ENCODE results near the gene CYP19A1.

CYP19A1 gene

DNA sequence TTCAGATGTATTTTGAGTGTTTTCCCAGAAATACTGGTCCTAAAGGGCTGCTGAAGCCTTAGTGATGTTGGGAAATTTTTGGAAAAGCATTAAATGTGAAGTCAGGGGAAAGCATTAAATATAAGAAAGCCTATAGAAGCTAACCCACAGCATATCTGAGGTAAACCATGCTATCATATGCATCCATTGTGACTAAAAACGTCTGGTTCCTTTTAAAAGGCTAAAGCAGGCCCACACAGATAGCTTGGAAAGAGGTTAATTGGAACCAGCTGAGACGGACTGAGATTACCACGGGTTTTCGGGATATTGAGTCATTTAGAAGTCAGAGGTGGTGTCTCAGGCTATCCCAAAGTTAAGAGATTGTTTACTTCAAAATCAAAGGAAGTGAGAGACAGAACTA, 78.2 kb downstream of the CYP19A1 start:
- TF ChIP-seq, protein P1, sequence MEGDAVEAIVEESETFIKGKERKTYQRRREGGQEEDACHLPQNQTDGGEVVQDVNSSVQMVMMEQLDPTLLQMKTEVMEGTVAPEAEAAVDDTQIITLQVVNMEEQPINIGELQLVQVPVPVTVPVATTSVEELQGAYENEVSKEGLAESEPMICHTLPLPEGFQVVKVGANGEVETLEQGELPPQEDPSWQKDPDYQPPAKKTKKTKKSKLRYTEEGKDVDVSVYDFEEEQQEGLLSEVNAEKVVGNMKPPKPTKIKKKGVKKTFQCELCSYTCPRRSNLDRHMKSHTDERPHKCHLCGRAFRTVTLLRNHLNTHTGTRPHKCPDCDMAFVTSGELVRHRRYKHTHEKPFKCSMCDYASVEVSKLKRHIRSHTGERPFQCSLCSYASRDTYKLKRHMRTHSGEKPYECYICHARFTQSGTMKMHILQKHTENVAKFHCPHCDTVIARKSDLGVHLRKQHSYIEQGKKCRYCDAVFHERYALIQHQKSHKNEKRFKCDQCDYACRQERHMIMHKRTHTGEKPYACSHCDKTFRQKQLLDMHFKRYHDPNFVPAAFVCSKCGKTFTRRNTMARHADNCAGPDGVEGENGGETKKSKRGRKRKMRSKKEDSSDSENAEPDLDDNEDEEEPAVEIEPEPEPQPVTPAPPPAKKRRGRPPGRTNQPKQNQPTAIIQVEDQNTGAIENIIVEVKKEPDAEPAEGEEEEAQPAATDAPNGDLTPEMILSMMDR (IDR thresholded peaks at IDR 0.05): no peak
- DNase-seq (ENCODE audit: low spot score): no peak
- no peak overlapping the region for H3K27ac ChIP-seq
- no peak overlapping the region for H3K4me3 ChIP-seq

DNA sequence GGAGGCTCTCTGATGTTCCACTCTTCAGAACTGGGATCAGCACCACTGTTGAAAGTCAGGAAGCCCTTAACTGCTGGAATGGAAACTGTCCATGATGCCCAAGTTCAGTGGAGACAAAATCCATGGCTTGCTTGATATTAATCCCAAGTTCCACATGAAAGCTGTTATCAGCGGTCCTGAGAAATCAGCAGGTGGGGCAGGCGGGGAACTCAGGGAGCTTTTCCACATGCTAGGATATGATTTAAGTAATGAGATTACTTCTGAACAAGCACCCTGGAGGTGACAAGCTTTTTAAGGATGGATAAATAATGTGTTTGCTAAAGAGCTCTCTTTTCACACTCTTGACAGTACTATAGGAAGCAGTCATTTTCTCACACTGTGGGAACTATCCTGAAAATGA, 82.9 kb downstream of the CYP19A1 start:
- DNase-seq (ENCODE audit: low spot score): no peak
- Histone ChIP-seq H3K4me3 (no peak overlapping the region), H3K27ac (no peak overlapping the region)
- TF ChIP-seq, protein P1 (IDR thresholded peaks at IDR 0.05): no peak

DNA sequence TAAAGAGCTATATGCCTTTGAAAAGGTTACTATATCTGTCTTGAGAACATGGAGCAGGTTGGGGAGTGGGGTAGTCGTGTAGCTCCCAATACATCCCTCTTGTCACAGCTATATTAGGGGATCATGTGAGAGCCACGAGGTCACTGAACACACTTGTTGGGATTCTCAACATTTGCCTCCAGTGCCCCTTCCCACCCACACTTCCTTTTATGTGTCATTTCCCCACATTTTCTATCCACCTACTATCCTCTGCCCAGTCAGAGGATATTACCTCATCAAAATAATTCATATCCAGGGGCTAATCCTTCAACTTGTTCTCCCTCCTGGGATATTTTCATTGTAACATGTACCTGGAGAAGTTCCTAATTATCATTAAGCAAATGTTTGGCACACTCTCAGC, 85.0 kb downstream of the CYP19A1 start:
- Histone ChIP-seq H3K27ac (no peak overlapping the region), H3K4me3 (no peak overlapping the region)
- TF ChIP-seq, protein P1 (IDR thresholded peaks at IDR 0.05): no peak
- DNase-seq (ENCODE audit: low spot score): no peak

DNA sequence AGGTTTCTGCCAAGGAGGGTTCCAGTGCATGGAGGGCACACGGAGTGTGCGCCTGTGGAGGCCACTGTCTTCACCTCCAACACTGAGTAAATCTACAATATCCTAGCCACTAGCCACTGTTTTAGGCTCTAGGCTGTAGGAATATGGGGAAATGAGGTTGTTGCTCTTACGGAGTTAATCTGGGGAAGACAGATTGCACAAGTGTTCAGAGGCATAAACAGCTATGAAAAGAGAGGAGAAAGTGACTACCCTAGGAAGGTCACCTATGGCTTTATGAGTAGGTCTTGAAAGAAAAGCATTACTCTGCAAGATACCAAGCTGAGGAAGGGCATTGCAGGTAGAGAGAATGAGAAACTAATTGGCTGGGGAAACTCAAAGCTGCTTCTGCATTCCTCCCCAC, 85.7 kb downstream of the CYP19A1 start:
- H3K27ac ChIP-seq: no peak overlapping the region
- no peak for DNase-seq (ENCODE audit: low spot score)
- no peak overlapping the region for H3K4me3 ChIP-seq
- TF ChIP-seq, protein P1 (IDR thresholded peaks at IDR 0.05): no peak

DNA sequence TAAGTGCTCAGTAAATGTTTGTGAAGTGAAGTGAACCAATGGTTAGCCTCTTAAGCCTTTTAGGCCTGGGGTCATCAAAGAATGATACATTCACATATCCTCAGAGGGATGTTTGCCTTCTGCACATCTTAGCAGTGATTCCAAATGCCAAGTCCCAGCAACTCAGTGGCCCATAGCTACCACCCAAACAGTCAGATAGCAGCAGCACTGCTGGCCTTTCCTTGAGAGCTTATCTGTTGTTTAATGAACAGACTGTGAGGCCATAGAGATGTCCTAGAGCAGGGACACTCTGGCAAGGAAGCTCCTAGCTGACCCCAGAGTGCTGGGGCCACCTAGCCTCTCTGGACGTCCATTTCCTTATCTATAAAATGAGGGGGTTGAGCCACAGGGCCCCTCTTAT, 86.8 kb downstream of the CYP19A1 start:
- no peak overlapping the region for H3K4me3 ChIP-seq
- DNase-seq (ENCODE audit: low spot score): no peak
- TF ChIP-seq, protein P1 (IDR thresholded peaks at IDR 0.05): no peak
- no peak overlapping the region for H3K27ac ChIP-seq

- no peak overlapping the region for H3K4me3 ChIP-seq
- DNase-seq (ENCODE audit: low spot score): no peak
- no peak overlapping the region for H3K27ac ChIP-seq
- TF ChIP-seq, protein P1 (IDR thresholded peaks at IDR 0.05): no peak
Measured at GRCh38 chr15:51250217-51251011, 88.0 kb downstream of the CYP19A1 start.

DNA sequence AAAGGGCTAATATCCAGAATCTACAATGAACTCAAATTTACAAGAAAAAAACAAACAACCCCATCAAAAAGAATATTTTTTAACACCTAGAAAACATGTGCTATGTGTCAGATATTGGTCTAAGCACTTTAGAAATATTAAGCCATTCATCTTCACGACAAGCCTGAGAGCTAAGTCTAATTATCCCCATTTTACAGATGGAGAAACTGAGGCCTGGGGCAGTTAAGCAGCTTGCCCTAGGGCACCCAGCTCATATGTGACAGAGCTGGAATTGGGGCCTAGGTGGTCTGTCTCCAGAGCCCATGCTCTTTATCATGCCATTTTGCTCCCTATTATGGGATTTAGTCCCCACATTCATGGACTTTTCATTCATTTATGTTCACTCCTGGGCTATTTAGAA, 92.8 kb downstream of the CYP19A1 start:
- no peak overlapping the region for H3K27ac ChIP-seq

More for the DNA sequence above, 92.8 kb downstream of the CYP19A1 start:
- TF ChIP-seq, protein P1 (IDR thresholded peaks at IDR 0.05): no peak
- no peak for DNase-seq (ENCODE audit: low spot score)
- H3K4me3 ChIP-seq: no peak overlapping the region

Measured in coronary artery (tissue), 2 donors.